GM19463 (cell line): ENCODE measurements around the gene FADS2.

Experiments used
- ATAC-seq: cut with Tn5 transposase; IDR thresholded peaks from one replicate; pipeline ENCODE4 v1.9.1; 2021; ENCODE audit warnings: mild to moderate bottlenecking, moderate library complexity; ENCODE audit not compliant: unreplicated experiment

FADS2 gene

GRCh38 chr11:61795459-61795858 is 32.6 kb upstream of the FADS2 start:
- no peak for ATAC-seq

GRCh38 chr11:61795876-61796526 is 32.1 kb upstream of the FADS2 start:
- no peak for ATAC-seq

- ATAC-seq: no peak
Observed at GRCh38 chr11:61797263-61797944, 30.7 kb upstream of the FADS2 start.

GRCh38 chr11:61799665-61800284 is 28.3 kb upstream of the FADS2 start:
- ATAC-seq: no peak

- no peak for ATAC-seq
Observed at GRCh38 chr11:61800331-61801281, 27.5 kb upstream of the FADS2 start.

GRCh38 chr11:61802605-61803004 is 25.5 kb upstream of the FADS2 start:
- no peak for ATAC-seq

GRCh38 chr11:61803889-61804647 is 24.0 kb upstream of the FADS2 start:
- no peak for ATAC-seq

GRCh38 chr11:61805146-61805545 is 23.0 kb upstream of the FADS2 start:
- no peak for ATAC-seq

- no peak for ATAC-seq
Observed at GRCh38 chr11:61806785-61807184, 21.3 kb upstream of the FADS2 start.

GRCh38 chr11:61810671-61811175 is 17.4 kb upstream of the FADS2 start:
- no peak for ATAC-seq

GRCh38 chr11:61811831-61812230 is 16.3 kb upstream of the FADS2 start:
- ATAC-seq: no peak

GRCh38 chr11:61812736-61813411 is 15.2 kb upstream of the FADS2 start:
- ATAC-seq: no peak

GRCh38 chr11:61814247-61814957 is 13.7 kb upstream of the FADS2 start:
- ATAC-seq: no peak

- ATAC-seq: peak; percentile 59
Observed at GRCh38 chr11:61814958-61815789, 12.9 kb upstream of the FADS2 start.

- ATAC-seq: peak; percentile 21
Observed at GRCh38 chr11:61815790-61816735, 12.0 kb upstream of the FADS2 start.

- ATAC-seq: peak; percentile 62
Observed at GRCh38 chr11:61816736-61817455, 11.2 kb upstream of the FADS2 start, which contains the start of gene FADS1. Gene FADS1, minus strand, starts transcription at chr11:61817003. Its CDS starts 74 bp downstream, at chr11:61816929.
